KBM-7 (cell line): ENCODE data around the gene FUS.

Experiments
- DNase-seq: peaks from one replicate; pipeline ENCODE4 v3.0.0-alpha.2; 2015
- in situ Hi-C: fragments of 300-500 bp; cut with MboI; formaldehyde crosslinking; loops from 2 replicates; pipeline ENCODE4 v1.14.3; 2020; ENCODE audit warnings: low sequenced_read_pairs, low pct_unique_long_range_greater_than_20kb, mixed read lengths

The FUS gene

DNA sequence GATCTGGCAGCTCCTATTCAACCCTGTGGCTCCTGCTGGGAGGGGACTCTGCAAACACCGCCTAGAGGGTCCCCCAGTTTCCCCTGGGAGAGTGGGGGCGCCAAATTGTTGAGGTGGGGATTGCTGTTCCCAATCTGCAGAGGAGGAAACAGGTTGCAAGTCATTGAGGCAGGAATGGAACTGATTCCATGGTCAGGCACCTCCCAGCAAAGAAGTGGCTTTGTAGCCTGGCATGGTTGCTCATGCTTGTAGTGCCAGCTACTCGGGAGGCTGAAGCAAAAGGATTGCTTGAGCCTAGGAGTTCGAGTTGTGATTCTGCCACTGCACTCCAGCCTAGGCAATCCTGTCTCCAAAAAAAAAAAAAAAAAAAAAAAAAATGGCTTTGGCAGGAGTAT is 37.2 kb downstream of the FUS start:
- in situ Hi-C loops: no loop called here
- DNase-seq: no peak

DNA sequence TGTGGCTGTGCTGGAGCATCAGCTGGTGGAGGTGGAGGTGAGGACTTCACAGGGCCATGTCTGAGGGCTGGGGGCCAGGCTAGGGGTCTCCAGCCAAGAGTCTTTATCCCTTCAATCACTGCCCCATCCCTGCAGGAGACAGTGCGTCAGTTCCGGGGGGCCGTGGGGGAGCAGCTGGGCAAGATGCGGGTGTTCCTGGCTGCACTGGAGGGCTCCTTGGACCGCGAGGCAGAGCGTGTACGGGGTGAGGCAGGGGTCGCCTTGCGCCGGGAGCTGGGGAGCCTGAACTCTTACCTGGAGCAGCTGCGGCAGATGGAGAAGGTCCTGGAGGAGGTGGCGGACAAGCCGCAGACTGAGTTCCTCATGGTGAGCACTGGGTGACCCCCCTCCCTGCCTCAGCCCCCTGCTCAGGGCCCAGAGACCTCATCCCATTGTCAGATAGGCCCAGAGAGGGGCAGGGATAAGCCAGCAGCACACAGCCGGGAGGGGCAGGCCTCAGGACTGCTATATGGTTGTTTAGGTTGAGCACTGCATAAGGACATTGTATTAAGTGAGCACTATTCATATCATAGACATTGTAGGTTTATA is 39.3 kb downstream of the FUS start:
- in situ Hi-C loops: no loop called here

GRCh38 chr16:31221357-31222160 is 41.6 kb downstream of the FUS start:
- peak; percentile 73 for DNase-seq
- in situ Hi-C loops: no loop called here

More for the DNA sequence above, 39.3 kb downstream of the FUS start:
- no peak for DNase-seq

- no peak for DNase-seq
- in situ Hi-C loops: no loop called here
These were observed 43.1 kb downstream of the FUS start for GRCh38 chr16:31223044-31223443.

DNA sequence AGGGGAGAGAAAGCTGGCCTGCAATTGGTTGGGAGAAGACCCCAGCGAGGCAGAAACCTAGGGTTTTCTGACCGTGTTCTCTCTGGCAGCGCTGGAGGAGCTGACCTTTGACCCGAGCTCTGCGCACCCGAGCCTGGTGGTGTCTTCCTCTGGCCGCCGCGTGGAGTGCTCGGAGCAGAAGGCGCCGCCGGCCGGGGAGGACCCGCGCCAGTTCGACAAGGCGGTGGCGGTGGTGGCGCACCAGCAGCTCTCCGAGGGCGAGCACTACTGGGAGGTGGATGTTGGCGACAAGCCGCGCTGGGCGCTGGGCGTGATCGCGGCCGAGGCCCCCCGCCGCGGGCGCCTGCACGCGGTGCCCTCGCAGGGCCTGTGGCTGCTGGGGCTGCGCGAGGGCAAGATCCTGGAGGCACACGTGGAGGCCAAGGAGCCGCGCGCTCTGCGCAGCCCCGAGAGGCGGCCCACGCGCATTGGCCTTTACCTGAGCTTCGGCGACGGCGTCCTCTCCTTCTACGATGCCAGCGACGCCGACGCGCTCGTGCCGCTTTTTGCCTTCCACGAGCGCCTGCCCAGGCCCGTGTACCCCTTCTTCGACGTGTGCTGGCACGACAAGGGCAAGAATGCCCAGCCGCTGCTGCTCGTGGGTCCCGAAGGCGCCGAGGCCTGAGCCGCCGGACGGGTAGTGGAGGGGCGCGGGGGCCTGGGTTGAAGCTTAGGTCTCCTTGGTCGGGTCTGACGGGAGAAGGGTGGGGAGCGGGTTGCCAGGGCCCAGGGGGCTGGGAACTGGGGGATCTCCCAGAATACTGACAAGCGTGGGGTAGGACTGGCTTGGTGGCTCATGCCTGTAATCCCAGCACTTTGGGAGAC is 44.4 kb downstream of the FUS start:
- no peak for DNase-seq
- in situ Hi-C loops: no loop called here

DNA sequence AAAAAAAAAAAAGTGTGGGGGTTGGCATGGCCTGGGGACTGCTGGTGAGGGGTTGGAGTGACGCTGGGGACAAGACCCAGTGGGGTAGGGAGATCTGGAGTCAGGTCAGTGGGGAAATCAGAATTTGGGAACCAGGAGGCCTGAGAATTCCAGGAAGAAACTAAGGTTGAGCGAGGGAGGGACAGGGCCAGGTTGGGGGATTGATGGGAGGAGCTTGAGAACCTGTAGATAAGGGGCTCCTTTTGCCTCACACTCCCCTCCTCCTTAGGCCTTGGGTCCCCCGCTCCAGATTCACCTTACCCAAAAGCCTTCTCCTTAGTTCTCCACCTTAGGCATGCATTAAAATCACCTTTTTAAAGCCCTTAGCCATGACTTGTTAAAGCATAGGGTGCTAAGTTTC is 45.3 kb downstream of the FUS start:
- no peak for DNase-seq
- in situ Hi-C loops: no loop called here

DNA sequence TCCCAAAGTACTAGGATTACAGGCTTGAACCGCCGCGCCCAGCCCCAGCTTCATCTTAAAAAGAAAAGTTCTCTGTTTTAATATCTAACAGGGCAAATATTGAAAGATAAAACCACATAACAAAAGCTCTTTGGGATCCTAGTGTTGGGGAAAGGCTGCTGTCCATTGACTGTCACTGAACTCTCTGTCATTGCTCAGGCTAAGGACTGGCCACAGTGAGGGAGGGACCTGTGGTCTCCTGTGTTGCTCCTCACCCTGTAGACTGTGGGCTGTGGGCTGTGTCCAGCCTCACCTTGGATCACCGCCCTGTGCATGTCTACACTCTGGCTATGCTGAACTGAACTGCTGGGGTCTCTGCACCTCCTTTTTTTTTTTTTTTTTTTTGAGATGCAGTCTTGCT is 48.3 kb downstream of the FUS start:
- in situ Hi-C loops: no loop called here
- DNase-seq: no peak

- DNase-seq: no peak
- in situ Hi-C loops: no loop called here
These were observed 49.6 kb downstream of the FUS start for GRCh38 chr16:31229501-31229900.

DNA sequence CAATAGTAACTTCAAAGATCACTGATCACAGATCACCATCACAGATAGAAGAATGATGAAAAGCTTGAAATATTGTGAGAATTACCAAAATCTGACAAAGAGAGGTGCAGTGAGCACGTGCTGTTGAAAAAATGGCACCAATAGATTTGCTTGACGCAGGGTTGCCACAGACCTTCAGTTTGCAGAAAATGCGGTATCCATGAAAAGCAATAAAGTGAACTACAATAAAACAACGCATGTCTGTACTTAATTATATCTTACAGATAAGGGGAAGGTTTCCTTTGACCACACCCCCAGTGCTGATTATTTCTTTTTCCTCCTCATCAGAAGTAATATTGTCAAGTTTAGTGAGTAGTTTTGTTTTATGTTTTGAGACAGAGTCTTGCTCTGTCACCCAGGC is 58.1 kb downstream of the FUS start:
- in situ Hi-C loops: no loop called here
- no peak for DNase-seq
